Right renal cortex interstitium (tissue), 3 donors: ENCODE data around the gene VWF. TPM values are rescaled to one million over a fixed set of nuclear protein-coding genes. Genes with fewer than 3 reads are reported as not detected.
"Not testable (repeated sequence)": the region's sequence is repeated elsewhere in the genome, so short reads cannot be mapped to it uniquely, and the experiment has no call there.

Experiments used
- DNase-seq, 3 donors: peaks; one replicate each; pipeline ENCODE4 v3.0.0-alpha.2; 2013; ENCODE audit warnings: low read depth in 3 of 3, low spot score in 2 of 3
- polyA plus RNA-seq, 3 donors: library from polyadenylated mRNA; unstranded; fragments of 120-200 nt; gene quantifications; one replicate each; pipeline ENCODE4 v1.2.1, GENCODE V29; 2013; ENCODE audit not compliant: insufficient read length in 3 of 3

Gene VWF
- polyA plus RNA-seq, 3 donors, result 7.4 to 12.5 (median 9.5) TPM

DNA sequence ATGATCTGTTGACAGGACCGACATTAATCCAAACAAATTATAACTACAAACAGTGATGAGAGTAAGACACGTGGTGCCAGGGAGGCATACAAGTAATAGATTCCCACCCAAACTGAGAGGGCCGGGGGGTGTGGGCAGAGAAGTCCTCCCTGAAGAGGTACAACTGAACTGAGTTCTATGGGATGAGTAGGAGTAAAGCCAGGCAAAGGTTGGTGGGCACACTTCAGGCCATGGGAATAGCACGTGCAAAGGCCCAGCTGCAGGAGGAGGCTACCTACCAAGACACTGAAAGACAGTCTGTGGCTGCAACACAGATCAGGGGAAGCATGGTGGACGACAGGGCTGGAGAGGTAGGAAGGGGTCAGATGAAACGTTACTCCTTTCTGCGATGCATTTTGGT lies 22.0 kb upstream of the VWF start:
- no peak for DNase-seq

DNA sequence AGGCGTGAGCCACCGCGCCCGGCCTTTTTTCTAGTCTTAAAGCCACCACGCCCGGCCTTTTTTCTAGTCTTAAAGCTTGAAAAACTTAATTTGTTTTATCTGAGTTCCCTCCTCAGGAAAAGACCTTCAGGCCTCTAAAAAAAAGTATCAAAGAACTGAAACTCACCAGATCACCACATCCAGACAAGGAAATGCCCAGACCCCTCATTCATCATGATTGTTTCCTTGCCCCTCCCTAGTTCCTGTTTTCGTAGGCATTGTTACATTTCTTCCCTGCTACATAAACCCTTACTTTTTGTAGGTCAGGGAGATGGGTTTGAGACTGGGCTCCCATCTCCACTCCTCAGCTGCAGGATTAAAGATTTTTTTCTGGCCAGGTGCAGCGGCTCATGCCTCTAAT lies 21.1 kb upstream of the VWF start:
- no peak for DNase-seq

DNA sequence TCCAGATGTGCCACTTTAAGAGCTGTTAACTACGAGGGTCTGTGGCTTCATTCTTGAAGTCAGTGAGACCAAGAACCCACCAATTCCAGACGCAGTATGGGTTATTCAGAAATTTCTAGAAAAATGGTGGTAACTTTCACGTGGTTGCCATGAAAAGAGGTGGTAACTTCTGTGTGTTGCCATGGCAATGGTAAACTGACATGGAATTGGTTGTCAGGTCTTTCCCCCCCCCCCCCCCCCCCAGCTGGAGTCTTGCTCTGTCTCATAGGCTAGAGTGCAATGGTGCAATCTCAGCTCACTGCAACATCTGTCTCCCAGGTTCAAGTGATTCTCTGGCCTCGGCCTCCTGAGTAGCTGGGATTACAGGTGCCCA lies 18.8 kb upstream of the VWF start:
- no peak for DNase-seq

DNA sequence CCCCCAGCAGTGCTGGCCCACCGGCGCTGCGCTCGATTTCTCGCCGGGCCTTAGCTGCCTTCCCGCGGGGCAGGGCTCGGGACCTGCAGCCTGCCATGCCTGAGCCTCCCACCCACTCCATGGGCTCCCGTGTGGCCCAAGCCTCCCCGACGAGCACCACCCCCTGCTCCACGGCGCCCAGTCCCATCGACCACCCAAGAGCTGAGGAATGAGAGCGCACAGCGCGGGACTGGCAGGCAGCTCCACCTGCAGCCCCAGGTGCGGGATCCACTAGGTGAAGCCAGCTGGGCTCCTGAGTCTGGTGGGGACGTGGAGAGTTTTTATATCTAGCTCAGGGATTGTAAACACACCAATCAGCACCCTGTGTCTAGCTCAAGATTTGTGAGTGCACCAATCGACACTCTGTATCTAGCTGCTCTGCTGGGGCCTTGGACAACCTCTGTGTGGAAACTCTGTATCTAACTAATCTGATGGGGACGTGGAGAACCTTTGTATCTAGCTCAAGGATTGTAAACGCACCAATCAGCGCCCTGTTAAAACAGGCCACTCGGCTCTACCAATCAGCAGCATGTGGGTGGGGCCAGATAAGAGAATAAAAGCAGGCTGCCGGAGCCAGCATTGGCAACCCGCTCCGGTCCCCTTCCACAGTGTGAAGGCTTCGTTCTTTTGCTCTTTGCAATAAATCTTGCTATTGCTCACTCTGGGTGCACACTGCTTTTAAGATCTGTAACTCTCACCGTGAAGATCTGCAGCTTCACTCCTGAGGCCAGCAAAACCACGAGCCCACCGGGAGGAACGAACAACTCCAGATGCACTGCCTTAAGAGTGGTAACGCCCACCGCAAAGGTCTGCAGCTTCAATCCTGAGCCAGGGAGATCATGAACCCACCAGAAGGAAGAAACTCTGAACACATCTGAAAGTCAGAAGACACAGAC lies 18.2 kb upstream of the VWF start:
- DNase-seq, result not testable (repeated sequence)

DNA sequence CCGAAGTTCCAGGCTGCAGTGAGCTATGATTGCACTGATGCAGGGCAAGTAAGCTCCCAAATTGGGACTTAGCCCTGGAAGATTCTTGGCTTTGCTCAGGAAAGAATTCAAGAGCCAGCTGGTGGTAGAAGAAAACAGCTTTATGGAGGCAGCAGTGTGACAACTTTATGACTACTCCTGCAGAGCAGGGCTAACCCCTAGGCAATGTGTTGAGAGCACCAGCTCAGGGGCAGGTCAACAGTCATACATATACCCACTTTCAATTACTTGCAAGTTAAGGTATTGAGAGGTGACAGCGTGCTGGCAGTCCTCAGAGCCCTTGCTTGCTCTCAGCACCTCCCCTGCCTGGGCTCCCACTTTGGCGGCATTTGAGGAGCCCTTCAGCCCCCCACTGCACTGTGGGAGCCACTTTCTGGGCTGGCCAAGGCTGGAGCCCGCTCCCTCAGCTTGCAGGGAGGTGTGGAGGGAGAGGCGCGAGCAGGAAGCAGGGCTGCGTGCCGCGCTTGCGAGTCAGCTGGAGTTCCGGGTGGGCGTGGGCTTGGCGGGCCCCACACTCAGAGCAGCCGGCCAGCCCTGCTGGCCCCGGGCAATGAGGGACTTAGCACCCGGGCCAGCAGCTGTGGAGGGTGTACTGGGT lies 17.4 kb upstream of the VWF start:
- DNase-seq, result not testable (repeated sequence)

DNA sequence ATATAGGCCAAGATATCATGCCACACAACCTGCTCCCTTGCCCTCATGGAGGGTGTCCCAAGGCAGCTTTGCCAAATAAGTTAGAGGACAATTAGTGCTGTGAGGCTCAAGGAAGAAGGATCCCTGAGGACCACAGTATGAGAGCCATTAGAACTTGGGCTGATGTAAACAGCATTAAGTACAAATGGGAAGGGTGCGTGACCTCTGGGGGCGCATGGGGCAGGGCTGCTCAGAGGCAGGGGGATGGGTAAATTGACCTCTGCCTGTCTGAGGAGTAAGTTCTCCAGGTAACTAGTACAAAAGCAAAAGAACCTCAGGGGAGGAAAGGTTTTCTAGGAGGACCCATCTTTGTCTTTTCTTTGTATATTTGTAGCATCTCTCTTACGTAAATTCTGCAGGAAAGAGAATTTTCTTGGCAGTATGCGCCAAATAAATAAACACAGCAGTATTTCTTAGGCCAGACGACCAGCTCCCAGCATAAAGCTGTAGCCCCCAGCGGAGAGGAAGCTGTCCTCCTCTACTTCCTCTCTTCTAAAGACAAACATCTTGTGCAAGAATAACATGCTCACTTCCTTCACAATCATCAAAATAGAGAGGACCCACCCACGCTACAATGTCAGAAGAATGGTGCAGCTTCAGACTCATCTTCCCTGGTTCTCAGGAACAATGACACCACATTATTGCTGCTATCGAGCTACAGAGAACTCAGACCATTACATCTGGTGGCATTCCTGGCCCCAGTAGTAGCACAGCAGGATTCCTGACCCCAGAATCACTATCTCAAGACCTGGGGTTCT lies 16.4 kb upstream of the VWF start:
- DNase-seq, result peak in 1 of 3 donors; percentile 33

DNA sequence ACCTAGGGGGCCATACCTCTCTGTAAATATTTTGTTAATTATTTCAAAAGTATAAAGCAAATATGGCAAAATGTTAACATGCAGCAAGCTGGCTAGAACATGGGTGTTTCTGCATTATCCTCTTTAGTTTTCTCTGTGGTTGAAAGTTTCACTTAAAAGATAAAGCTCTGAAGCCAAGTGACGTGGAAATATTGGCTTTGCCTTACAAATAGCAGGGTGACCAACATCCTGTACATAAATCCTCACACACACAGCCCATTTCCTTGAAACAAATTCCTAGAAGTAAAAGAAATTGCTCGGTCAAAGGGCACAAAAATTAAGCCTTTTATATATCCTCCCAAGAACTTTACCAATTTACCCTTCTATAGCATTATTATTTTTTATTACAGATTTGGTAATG lies 10.6 kb upstream of the VWF start:
- no peak for DNase-seq

DNA sequence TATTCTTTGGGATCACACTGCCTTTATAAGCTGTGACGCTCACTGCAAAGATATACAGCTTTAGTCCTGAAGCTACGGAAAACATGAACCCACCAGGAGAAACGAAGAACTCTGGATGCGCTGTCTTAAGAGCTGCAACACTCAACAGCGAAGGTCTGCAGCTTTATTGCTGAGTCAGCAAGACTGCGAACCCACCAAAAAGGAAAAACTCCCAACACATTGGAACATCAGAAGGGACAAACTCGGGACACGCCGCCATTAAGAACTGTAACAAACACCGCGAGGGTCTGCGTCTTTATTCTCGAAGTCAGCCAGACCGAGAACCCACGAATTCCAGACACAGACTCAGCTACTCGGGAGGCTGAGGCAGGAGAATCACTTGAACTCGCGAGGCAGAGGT lies 9.2 kb upstream of the VWF start:
- DNase-seq, result no peak

DNA sequence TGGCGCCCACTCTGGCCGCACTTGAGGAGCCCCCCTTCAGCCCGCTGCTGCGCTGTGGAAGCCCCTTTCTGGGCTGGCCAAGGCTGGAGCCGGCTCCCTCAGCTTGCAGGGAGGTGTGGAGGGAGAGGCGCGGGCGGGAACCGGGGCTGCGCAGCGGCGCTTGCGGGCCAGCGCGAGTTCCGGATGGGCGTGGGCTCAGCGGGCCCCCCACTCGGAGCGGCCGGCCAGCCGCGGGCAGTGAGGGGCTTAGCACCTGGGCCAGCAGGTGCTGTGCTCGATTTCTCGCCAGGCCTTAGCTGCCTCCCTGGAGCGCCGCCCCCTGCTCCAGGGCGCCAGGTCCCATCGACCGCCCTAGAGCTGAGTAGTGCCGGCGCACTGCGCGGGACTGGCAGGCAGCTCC lies 8.0 kb upstream of the VWF start:
- no peak for DNase-seq

DNA sequence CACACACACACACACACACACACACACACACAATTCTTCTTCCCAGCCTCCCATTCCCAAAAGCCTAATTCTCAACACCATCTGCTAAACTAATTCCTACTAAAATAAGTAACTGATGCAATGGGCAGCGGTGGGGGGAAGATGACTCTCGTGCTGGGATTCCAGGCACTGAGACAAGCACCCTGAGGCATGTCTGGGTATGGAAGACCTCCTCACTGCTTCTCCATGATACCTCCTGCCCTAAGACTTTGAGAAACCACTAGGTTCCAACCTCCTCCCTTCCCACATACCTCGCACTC lies 789 bp upstream of the VWF start:
- no peak for DNase-seq

DNA sequence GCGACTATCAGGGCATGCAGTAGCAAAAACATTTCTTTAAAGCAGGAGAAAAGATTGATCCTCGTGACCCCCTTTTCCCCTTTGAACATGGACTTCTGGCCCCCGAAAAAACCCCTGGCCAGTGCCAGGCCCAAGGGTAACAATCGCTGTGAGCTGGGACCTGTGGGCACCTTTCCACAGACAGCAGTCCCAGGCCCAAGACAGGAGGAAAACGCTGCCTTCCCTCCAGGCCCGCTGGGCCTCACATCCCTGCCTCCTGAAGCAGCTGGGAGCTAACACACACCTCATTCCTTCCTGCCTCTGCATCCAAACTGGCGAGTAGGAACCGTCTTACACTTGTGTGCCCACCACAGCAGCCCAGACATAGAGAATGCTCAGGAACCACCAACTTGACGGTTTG lies 1.2 kb downstream of the VWF start:
- DNase-seq, result no peak

DNA sequence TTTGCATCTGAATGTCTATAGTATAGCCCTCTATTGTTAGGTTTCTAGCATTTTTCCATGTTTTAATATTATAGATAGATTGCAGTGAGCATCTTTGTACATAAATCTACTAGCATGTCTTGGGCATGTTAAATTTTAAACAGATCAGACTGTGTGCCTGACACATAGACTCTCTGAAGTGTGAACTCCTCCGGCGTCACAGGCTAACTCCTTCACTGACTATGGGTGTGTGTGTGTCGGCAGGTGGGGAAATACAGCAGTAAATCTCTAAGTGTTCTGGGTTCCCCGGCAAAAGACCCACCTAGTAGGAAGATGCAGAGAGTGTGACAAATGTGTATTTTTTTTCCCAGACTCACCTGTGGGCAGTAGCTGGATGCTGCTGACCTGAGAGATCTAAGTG lies 2.3 kb downstream of the VWF start:
- no peak for DNase-seq

DNA sequence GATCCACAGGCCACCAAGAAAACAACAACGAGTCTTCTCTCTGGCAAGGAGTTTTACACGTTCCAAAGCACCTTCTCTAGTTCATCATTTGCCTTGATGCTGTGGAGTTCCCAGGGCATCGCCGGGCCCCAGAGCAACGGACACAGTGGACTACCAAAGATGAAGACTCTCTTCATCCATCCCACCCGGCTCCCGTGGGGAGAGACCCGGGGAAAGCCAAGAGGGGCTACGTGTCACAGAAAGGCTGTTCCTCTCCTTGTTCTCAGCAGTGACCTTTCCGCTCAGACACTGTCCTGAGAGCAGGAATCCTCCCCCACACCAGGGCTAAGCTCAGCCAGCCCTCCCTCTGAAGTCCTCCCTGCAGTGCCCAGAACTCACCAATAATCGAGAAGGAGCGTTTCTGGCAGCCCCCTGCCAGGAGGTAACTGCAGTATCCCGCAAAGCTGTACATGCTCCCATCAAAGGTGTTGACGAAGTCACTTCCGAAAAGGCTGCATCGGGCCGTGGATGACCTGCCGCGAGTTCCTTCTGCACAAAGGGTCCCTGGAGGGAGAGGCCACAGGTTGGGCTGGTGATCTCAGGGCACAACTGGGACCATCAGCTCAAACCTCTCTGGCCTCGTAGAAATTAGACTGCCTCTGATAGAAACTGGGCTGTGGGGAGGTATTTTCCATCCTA lies 3.5 kb downstream of the VWF start:
- DNase-seq, result no peak

DNA sequence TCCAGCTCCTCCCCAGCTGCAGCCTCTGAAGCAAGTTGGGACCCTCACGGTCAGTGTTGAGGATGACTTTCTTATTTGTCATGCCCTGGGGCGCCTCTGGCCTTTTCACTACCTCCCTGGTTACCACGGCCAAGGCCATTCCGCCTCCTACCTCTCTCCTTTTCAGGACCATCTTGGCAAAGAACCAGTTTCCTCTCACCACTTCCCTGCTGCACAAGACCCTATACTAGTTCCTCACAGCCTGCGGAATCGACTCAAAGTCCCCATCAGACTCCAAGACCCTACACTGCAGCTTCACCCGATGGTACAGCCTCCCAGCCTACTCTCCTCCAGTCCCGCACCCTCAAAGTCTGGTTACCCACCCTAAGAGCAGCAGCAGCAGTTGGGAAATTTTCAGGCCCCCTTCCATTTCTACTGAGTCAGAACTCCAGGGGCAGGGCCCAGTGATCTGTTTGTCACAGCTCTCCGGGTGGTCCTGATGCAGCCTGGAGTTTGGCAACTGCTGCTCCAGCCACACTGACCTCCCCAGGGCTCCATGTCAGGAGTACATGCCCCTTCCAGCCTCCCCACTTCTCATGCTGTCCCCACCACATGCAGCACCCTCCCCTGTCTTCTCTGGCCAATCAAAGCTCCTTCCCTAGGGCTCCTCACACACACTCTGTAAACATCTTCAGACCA lies 5.4 kb downstream of the VWF start:
- no peak for DNase-seq

DNA sequence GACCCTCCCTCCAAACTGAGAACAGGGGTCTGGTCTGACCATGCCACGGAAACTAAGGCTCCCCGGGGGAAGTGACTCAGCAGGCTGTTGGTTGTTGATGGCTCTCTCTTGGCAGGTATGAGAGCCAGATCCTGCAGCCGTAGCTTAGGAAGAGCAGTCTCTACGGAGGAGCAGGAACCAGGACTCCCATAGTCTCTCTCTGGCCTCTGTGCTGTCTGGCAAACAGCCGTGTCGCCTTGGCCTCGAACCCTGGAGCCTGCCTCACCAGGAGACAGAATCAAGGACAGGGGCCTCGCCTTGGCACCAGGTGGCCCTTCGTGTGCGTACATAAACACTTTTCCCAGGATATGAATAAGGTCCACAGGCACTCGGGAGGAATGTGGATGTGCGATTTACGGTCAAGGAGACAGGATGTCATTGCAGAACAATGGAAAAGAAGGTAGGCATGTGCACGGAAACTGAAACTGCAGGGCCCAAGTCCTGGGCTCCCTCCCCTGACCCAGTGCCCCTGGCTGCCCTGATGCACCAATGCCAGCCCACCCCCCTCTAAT lies 7.9 kb downstream of the VWF start:
- DNase-seq, result no peak

DNA sequence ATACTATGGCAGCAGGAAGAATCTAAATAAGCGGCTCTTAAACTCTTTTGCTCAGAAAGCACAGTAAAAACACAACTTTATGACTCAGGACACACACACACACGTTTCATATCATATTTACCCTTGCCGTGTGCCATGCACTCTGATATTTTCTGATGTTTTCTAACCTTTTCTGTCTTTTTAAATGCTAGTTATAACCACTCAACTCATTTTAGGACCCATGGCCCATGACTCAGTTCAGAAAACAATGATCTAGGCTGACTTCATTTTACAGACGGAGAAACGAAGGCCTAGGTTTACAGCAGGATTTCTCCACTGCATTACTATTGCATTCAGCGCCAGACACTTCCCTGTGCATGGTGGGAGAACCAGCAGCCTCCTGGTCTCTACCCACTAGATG lies 9.1 kb downstream of the VWF start:
- DNase-seq, result no peak

DNA sequence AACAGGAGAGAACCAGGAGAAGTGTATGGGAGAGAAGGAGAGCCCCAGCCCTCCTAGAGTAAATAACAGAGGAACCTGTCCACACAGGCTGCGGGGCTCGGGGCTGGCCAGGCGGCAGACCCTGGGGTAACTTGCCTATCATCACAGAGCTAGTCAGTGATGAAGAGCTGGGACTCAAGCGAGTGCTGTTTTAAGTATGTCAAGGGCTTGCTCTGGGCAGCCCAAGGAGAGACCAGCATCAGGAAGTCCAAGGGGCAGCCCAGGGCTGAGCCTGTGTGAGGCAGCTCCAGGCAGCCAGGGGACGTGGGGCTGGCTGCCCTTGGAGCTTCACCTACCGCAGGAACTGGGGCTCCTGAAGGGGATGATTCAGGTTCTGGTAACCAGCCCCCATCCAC lies 10.0 kb downstream of the VWF start:
- DNase-seq, result no peak

DNA sequence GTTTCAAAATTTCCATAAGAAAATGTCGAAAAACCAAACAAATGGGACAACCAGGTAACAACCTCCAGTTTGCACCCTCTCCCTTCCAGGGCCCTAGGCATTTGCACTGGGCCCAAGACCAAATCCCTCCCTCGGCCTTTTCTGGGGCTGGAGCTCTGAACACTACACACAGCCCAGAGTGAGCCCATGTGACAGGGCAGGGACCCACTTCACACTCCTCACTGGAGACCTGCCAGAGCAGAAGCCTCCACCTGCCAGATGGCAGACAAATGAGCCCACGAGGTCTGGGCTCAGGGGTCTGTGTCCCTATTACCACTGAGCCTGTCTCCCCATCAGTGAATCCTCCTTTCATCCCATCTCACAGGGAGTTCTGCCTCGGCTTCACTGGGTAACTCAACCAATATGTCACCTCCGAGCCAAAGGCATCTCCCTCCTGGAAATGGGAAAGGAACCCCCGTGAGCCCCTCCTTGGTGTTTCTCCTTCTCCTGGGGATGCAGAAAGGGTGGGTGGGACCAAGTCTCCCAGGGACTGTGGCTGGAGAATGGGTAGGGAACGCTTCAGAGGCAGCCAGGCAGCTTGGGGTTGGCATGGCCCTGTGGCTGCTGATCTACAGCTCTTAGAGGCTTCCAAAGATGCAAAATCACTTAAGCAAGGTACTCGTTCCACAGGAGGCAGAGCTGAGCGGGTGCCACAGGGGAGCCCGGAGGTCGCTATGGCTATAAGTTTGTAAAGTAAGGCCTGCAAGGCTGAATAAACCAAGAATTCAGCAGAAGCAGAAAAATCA lies 10.6 kb downstream of the VWF start:
- no peak for DNase-seq

DNA sequence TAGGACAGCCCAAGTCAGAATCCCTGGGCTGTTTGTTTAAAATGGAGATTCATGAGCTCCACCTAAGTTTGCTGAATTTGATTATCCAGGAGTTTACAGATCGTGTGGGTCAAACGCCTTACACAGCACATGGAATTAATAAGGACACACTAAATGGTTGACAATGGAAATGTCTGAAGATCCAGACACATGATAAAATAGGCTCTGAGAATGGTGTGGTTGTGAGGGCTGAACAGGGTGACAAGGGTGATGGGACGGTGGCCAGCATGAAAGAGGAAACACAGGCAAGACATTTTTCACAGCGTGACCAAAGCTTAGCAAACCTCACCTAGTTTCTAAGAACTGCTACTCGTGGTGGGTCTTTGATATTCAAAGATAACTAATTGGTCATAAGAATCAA lies 12.5 kb downstream of the VWF start:
- no peak for DNase-seq

DNA sequence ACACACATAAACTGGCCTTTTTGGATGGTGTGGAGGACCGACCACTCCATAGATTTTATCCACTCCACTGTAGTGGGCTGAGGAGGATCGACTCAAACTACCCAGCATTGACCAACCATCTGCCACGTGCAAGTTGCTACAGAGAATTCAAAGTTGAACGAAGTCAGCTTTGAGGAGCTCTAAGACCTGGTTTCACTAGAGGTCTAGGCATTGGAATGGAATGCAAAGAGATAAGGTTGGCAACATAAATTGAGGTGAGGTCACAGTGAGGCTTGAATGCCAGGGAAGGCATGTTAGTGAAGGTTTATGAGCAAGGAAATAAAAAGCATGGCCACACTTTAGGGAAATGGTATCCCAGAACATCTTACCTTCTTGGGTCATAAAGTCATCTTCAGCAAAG lies 14.5 kb downstream of the VWF start:
- DNase-seq, result no peak
